HL-60 (cell line): ENCODE data around the gene CAMKMT.

Experiments used
- GABPA ChIP-seq: IDR thresholded peaks from 2 replicates; pipeline ENCODE4 v1.6.1; 2012; ENCODE audit warnings: low read depth
- TF ChIP-seq, protein P1 (sequence below): IDR thresholded peaks from one replicate; pipeline ENCODE4 v1.5.1; 2011; ENCODE audit warnings: low read length, control low read depth, inconsistent platforms; ENCODE audit not compliant: insufficient read depth

DNA sequence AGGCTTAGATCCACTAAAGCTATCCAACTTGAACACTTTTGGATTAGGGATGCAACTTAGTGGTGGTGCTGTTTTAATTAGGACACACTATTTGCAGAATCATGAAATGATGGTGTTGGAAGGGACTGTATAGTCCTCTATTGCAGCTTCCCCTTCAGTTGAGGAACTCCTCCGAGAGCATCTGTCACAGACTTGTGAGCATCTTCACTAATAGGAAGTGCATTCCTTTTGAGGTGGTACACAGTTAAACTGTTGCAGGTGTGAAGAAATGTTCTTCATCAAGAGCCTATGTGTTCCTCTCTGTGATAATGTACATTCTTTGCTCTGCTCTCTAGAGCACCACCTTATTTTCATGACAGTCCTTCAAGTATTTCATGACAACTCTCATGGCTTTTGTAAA, 197.4 kb downstream of the CAMKMT start:
- TF ChIP-seq, protein P1, sequence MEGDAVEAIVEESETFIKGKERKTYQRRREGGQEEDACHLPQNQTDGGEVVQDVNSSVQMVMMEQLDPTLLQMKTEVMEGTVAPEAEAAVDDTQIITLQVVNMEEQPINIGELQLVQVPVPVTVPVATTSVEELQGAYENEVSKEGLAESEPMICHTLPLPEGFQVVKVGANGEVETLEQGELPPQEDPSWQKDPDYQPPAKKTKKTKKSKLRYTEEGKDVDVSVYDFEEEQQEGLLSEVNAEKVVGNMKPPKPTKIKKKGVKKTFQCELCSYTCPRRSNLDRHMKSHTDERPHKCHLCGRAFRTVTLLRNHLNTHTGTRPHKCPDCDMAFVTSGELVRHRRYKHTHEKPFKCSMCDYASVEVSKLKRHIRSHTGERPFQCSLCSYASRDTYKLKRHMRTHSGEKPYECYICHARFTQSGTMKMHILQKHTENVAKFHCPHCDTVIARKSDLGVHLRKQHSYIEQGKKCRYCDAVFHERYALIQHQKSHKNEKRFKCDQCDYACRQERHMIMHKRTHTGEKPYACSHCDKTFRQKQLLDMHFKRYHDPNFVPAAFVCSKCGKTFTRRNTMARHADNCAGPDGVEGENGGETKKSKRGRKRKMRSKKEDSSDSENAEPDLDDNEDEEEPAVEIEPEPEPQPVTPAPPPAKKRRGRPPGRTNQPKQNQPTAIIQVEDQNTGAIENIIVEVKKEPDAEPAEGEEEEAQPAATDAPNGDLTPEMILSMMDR = no peak
- no peak for TF ChIP-seq GABPA
